Measurements from ENCODE around the gene LIN7A. TPM values are rescaled to one million over a fixed set of nuclear protein-coding genes. Genes with fewer than 3 reads are reported as not detected.
A peak's percentile ranks its signal among the peaks of the same experiment; 100 is the strongest.

Gene LIN7A
- total RNA-seq, 8 experiments from 2014 or later: 2.1 to 50.7 (median 33.0) TPM

DNA sequence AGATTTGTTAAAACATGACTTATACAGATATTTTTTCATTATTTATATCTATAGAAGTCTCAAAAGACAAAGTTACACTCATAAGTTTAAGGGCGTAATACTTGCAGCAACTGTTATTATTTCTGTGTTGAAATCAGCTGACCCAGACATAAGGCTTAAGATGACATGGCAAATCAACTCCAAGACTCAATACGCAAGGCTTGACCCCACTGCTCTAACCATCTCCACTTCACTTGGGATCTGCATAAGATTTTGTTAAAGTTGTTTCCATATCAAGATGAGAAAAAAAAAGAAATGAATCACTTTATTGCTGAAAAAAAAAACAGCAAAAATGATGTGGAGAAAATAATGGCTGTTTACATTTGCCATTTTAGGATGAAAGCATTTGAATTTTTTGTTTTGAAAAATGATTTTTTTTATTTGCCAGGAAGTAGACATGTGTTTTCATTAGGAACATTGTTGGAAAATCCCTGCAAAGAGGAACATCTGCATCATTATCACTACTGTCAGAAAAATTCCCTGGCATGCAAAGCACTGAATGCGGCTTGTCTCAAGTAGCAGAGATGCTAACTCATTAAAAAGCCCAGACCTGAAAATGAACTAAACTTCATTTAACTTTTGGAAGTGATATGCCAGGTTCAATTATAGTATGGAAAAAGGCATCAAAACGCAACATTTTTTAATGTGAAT is 73.5 kb downstream of the LIN7A start:
- in situ Hi-C loops (cut with MboI; ENCODE audit: low pct_unique_long_range_greater_than_20kb in 2 of 9, low sequenced_read_pairs in 9 of 9, unreplicated experiment in 9 of 9): no loop called here
- peak in 1 of 8 experiments; percentile 20 for ATAC-seq (replicated peaks in 6 of 8)
- H3K27ac ChIP-seq: no peak overlapping the region
- WGBS, 10 experiments: 10 to 95% (median 85%) methylated on average over 1 to 4 of the region's 4 CpGs
- no peak overlapping the region for H3K4me3 ChIP-seq
- peaks cover 0 to 3% of the 10 kb centered on the region in 2 donors for H3K4me1 ChIP-seq (replicated peaks in 1 of 2)

DNA sequence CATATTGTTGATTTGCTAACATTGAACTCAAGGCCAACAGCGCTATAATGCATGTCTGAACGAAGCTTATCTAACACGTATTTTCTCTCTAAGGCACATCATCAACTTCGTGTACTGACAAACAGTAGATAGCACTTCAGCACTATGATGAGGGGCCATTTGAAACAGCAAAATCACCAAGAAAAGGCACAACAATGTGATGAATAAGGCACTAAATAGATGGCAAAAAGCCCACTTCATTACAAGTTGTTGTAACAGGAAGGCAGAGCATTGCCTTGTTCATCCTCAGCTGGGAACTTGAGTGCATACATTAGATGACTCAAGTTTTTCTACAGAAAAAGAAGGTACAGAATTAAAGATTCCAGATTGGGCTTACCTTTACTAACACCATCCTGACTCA is 75.2 kb downstream of the LIN7A start:
- Histone ChIP-seq H3K27ac (no peak overlapping the region), H3K4me1 (replicated peaks in 1 of 2) (peaks cover 0 to 3% of the 10 kb centered on the region in 2 donors), H3K4me3 (no peak overlapping the region)
- in situ Hi-C loops (cut with MboI; ENCODE audit: low pct_unique_long_range_greater_than_20kb in 2 of 9, low sequenced_read_pairs in 9 of 9, unreplicated experiment in 9 of 9): no loop called here
- no peak for ATAC-seq (replicated peaks in 6 of 8)
- 79 to 100% (median 84%) methylated on average over 2 to 4 of the region's 4 CpGs; no CpG with 5 or more reads in 1 of the 10 experiments for WGBS, 10 experiments

DNA sequence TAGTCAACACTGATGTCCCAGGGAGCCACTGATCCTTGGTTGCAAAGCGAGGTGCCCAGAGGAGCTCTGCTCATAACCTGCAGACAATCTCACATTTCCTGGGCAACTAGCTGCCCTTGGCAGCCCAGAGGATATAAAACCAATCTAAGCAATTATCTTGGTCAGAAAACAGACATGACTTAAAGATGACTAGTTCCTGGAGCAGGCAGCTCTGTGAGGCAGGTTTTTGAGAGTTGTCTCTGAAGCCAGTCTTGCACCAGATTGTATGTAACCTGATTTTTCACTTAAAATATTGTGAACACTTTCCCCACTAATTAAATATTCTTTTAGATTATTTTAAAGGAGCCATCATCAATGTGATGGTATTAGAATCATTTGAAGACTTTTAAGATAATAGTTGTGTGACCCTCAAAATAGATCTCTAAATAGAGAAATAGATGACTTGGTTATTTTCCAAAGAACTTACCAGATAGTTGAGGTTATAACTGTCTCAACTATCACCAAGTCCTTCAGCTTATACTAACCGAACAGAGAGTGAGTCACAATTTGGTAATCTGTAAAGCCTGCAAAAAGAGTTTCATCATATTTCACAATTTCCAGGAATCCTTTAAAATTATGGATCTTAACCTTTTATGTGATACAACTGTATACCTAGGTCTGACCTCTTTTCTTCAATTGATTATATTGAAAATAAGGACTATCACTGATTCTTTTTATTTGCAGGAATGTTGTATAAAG is 75.9 kb downstream of the LIN7A start:
- Histone ChIP-seq H3K4me1 (replicated peaks in 1 of 2) (peaks cover 0 to 3% of the 10 kb centered on the region in 2 donors), H3K4me3 (no peak overlapping the region), H3K27ac (no peak overlapping the region)
- in situ Hi-C loops (cut with MboI; ENCODE audit: low pct_unique_long_range_greater_than_20kb in 2 of 9, low sequenced_read_pairs in 9 of 9, unreplicated experiment in 9 of 9): no loop called here
- ATAC-seq (replicated peaks in 6 of 8): no peak
- WGBS, 10 experiments: 0 to 100% (median 93%) methylated on average over 1 to 2 of the region's 2 CpGs; no CpG with 5 or more reads in 2 of the 10 experiments

DNA sequence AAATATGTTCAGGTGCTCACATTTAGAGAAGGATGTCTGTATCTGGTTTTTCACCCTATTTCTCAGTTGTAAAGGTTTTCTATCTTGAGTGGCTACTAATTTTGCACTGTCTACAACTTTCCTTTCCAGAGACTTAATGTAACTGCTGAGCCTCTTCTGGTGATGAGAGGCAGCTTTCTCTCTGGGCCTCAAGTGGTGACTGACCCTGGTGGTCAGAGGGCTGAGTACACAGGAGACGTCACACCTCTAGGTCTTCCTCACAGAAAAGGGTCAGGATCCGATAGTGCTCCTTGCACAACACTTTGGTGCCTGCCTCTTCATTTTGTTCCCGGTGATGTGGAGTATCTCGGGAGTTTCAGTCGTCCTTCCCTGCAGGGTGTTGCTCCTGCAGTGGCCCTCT is 76.8 kb downstream of the LIN7A start:
- WGBS, 10 experiments: 38 to 100% (median 80%) methylated on average over 1 to 3 of the region's 5 CpGs; no CpG with 5 or more reads in 5 of the 10 experiments
- Histone ChIP-seq H3K27ac (no peak overlapping the region), H3K4me3 (no peak overlapping the region), H3K4me1 (replicated peaks in 1 of 2) (peaks cover 0 to 3% of the 10 kb centered on the region in 2 donors)
- in situ Hi-C loops (cut with MboI; ENCODE audit: low pct_unique_long_range_greater_than_20kb in 2 of 9, low sequenced_read_pairs in 9 of 9, unreplicated experiment in 9 of 9): no loop called here
- no peak for ATAC-seq (replicated peaks in 6 of 8)

DNA sequence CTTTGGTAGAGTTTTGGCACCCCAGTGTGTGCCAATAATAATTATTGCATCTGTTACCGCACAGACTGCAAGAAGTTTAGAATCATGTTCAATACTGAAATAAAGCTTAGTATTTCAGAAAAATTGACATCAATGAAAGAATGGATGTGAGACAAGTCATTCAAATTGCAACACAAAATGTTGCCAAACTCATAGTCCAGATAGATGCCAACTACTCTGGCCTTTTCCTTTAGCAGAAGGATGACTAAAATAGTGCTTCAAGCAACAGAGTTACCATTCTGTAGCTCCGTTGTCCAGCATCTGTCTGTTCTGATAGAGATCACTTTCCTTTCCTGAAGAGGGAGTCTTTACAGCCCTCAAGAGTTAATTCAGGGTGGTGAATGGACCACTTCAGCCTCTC is 77.5 kb downstream of the LIN7A start:
- ATAC-seq (replicated peaks in 6 of 8): no peak
- 72 to 100% (median 88%) methylated on average over 1 to 2 of the region's 2 CpGs; no CpG with 5 or more reads in 1 of the 10 experiments for WGBS, 10 experiments
- in situ Hi-C loops (cut with MboI; ENCODE audit: low pct_unique_long_range_greater_than_20kb in 2 of 9, low sequenced_read_pairs in 9 of 9, unreplicated experiment in 9 of 9): no loop called here
- H3K4me1 ChIP-seq (replicated peaks in 1 of 2): peaks cover 0 to 3% of the 10 kb centered on the region in 2 donors
- H3K27ac ChIP-seq: no peak overlapping the region
- no peak overlapping the region for H3K4me3 ChIP-seq

DNA sequence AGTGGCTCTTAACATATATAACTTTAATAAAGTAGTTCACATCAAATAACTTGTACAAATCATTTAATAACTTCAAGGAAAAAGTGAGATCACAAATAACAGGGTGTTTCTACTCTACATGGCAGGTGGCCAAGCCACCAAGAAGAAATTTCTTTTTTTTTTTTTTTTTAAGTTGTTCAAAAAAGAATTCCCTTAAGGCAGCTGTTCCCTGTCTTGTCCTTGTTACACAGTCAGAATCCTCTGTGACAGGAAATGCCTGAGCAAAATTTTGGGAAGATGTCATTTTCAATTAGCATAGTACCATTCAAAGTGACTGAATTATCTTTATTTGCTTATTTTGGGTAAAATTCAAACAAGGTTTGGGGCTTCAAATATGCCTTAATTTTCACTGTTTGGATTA is 79.4 kb downstream of the LIN7A start:
- no peak for ATAC-seq (replicated peaks in 6 of 8)
- Histone ChIP-seq H3K27ac (no peak overlapping the region), H3K4me1 (replicated peaks in 1 of 2) (peaks cover 0 to 3% of the 10 kb centered on the region in 2 donors), H3K4me3 (no peak overlapping the region)
- in situ Hi-C loops (cut with MboI; ENCODE audit: low pct_unique_long_range_greater_than_20kb in 2 of 9, low sequenced_read_pairs in 9 of 9, unreplicated experiment in 9 of 9): no loop called here

DNA sequence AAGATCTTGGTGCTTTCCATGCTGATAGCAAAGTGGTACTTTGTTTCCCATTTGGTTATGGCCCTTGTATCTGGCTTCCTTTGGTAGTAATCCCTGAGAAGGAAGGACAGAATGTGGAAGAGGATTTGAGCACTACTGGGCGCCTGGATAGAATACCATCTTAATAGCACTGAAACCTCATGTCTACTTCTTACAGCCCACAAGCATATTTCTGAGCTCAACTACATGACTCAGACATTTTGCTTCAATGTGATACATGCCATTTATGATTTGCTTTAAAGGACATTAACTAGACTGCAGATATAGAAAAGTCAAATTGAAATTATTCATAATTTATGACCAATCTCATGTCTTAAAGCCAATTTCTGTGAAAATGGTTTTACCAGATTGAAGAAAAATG is 80.4 kb downstream of the LIN7A start:
- no peak for ATAC-seq (replicated peaks in 6 of 8)
- WGBS, 10 experiments: 86 to 100% (median 100%) methylated on average over 1 of the region's 1 CpG; no CpG with 5 or more reads in 5 of the 10 experiments
- Histone ChIP-seq H3K27ac (no peak overlapping the region), H3K4me3 (no peak overlapping the region), H3K4me1 (replicated peaks in 1 of 2) (no peaks in the 10 kb centered on the region)
- in situ Hi-C loops (cut with MboI; ENCODE audit: low pct_unique_long_range_greater_than_20kb in 2 of 9, low sequenced_read_pairs in 9 of 9, unreplicated experiment in 9 of 9): no loop called here

DNA sequence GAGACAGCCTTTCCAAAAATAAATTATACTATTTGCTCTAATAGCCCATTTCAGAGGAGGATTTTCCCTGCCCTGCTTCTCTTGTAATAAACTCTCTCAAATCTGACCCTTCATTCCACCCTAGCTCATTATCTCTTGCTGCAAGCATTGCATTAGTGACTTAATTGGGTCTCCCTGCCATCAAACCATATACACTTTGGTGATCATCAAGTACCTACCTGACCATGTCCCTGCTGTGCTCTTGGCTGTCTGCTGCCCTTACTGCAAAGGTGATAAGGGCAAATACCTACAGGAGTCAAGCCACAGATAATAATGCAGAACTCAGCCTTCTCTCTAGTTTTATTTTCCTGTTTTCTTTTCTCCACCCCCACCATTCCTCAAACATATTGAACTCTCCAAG is 88.4 kb downstream of the LIN7A start:
- H3K4me3 ChIP-seq: no peak overlapping the region
- peak in 1 of 8 experiments; percentile 29 for ATAC-seq (replicated peaks in 6 of 8)
- in situ Hi-C loops (cut with MboI; ENCODE audit: low pct_unique_long_range_greater_than_20kb in 2 of 9, low sequenced_read_pairs in 9 of 9, unreplicated experiment in 9 of 9): loop anchor here in 1 of 9 experiments (25.0 kb wide), 1 partner anchor 413 kb away; no protein-coding TSS in a partner anchor
- H3K27ac ChIP-seq: no peak overlapping the region
- H3K4me1 ChIP-seq (replicated peaks in 1 of 2): peaks cover 14 to 32% of the 10 kb centered on the region in 2 donors

DNA sequence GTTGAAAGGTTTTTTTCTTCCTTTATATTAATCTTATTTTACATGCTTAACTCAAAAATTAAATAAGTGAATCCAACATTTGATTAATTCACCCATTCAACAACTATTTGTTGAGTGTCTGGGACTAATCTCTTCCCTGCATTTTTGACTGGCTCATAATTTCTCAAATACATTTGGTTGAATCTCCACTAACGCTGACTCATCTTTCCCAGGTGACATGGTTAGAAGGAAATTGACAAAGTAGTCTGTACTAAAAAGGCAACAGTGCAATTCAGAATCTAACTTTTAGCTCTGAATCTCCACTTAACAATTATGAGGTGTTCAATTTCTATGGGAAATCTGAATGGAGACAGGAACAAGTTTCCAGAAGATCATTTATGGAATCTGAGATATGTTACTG is 88.9 kb downstream of the LIN7A start:
- peaks cover 14 to 32% of the 10 kb centered on the region in 2 donors for H3K4me1 ChIP-seq (replicated peaks in 1 of 2)
- no peak for ATAC-seq (replicated peaks in 6 of 8)
- in situ Hi-C loops (cut with MboI; ENCODE audit: low pct_unique_long_range_greater_than_20kb in 2 of 9, low sequenced_read_pairs in 9 of 9, unreplicated experiment in 9 of 9): loop anchor here in 1 of 9 experiments (25.0 kb wide), 1 partner anchor 413 kb away; no protein-coding TSS in a partner anchor
- H3K4me3 ChIP-seq: no peak overlapping the region
- WGBS, 10 experiments: 40 to 100% (median 100%) methylated on average over 1 of the region's 1 CpG; no CpG with 5 or more reads in 2 of the 10 experiments
- no peak overlapping the region for H3K27ac ChIP-seq

DNA sequence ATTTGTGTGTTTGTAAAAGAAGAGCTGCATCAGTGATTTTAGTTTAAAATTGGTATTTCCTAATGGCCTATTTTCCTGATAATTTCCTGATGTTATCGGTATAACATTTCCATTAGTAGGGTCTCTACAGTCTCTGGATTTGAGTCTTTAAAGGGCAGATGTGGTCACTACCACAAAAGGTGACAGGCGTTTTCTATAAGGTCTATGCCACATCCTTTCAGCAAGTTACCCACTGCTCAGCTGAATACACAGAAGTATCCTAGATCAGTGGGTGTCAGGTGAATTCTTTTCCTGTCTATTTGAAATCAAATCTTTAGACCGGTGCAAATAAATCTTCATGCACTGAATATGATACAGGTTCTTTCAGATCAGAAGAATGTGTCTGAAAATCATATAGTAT is 90.2 kb downstream of the LIN7A start:
- in situ Hi-C loops (cut with MboI; ENCODE audit: low pct_unique_long_range_greater_than_20kb in 2 of 9, low sequenced_read_pairs in 9 of 9, unreplicated experiment in 9 of 9): loop anchor here in 1 of 9 experiments (25.0 kb wide), 1 partner anchor 415 kb away; no protein-coding TSS in a partner anchor
- no peak for ATAC-seq (replicated peaks in 6 of 8)
- no peak overlapping the region for H3K4me3 ChIP-seq
- peaks cover 14 to 32% of the 10 kb centered on the region in 2 donors for H3K4me1 ChIP-seq (replicated peaks in 1 of 2)
- peak overlapping the region in 1 of 2 donors; percentile 31 for H3K27ac ChIP-seq
- WGBS, 10 experiments: 43 to 100% (median 77%) methylated on average over 1 to 3 of the region's 3 CpGs; no CpG with 5 or more reads in 1 of the 10 experiments

DNA sequence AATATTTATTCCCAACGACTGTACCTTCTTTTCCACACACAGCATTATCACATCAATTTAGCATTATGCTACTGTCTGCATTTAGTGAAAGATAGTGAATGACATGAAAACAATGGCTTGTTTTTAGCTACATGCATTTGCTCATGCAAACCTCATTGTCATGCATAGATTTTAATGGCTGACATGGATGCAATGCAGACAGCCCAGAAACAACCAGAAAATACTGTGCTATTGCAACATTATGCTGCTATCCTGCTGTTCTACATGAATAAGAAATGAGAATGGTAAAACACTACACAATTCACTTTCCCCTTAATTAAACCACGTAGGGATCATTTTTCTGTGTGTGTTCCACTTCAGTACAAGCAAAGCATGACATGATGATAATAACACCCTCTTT is 90.8 kb downstream of the LIN7A start:
- in situ Hi-C loops (cut with MboI; ENCODE audit: low pct_unique_long_range_greater_than_20kb in 2 of 9, low sequenced_read_pairs in 9 of 9, unreplicated experiment in 9 of 9): loop anchor here in 1 of 9 experiments (25.0 kb wide), 1 partner anchor 415 kb away; no protein-coding TSS in a partner anchor
- Histone ChIP-seq H3K27ac (peak overlapping the region; percentile 3 to 31), H3K4me3 (no peak overlapping the region), H3K4me1 (replicated peaks in 1 of 2) (peaks cover 15 to 34% of the 10 kb centered on the region in 2 donors)
- WGBS, 10 experiments: 0 to 80% (median 24%) methylated on average over 1 to 2 of the region's 2 CpGs
- peak in 5 of 8 experiments; percentile 70 to 92 (median 87) for ATAC-seq (replicated peaks in 6 of 8)

DNA sequence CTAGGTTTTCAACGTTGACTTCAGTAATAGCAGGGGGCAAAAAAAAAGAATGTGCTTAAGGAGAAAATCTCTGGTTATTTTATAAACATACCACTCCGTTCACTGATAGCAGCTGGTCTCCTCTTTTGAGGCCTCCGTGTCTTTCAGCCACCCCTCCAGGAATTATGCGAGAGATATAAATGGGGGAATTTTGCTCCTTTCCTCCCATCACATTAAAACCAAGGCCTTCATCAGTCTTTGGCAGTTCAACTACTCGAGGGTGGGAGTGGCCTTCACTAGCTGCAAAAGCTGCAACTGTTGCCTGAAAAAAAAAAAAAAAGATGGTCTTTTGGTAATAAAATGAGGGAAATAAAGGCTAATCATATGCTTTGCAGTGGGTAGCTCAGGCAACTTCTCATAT is 92.1 kb downstream of the LIN7A start:
- in situ Hi-C loops (cut with MboI; ENCODE audit: low pct_unique_long_range_greater_than_20kb in 2 of 9, low sequenced_read_pairs in 9 of 9, unreplicated experiment in 9 of 9): loop anchor here in 1 of 9 experiments (25.0 kb wide), 1 partner anchor 417 kb away; no protein-coding TSS in a partner anchor
- H3K4me3 ChIP-seq: no peak overlapping the region
- peaks cover 17 to 47% of the 10 kb centered on the region in 2 donors for H3K4me1 ChIP-seq (replicated peaks in 1 of 2)
- ATAC-seq (replicated peaks in 6 of 8): peak in 4 of 8 experiments; percentile 28 to 66 (median 64)
- WGBS, 10 experiments: 25 to 88% (median 51%) methylated on average over 3 to 5 of the region's 5 CpGs; no CpG with 5 or more reads in 1 of the 10 experiments
- H3K27ac ChIP-seq: peak overlapping the region in 1 of 2 donors; percentile 32

DNA sequence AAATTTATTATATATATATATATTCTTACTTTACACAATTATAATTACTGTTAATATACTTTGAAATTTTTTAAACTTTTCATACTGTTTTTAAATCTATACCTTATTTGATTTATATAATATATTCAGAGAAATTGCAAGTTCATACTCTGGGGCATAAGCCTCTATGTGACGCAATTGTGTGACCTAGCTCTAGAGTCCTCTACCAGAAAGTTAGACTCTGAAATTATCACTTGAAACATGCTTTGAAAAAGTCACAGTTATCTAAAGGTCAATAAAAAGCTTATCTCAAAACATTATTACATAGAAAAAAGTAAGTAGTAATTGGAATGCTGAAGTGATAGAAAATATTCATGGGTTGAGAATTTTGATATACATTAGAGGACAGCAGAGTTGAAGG is 93.8 kb downstream of the LIN7A start:
- ATAC-seq (replicated peaks in 6 of 8): no peak
- WGBS, 10 experiments: 83 to 100% (median 100%) methylated on average over 1 of the region's 1 CpG; no CpG with 5 or more reads in 2 of the 10 experiments
- H3K27ac ChIP-seq: no peak overlapping the region
- peaks cover 18 to 44% of the 10 kb centered on the region in 2 donors for H3K4me1 ChIP-seq (replicated peaks in 1 of 2)
- H3K4me3 ChIP-seq: no peak overlapping the region
- in situ Hi-C loops (cut with MboI; ENCODE audit: low pct_unique_long_range_greater_than_20kb in 2 of 9, low sequenced_read_pairs in 9 of 9, unreplicated experiment in 9 of 9): loop anchor here in 1 of 9 experiments (25.0 kb wide), 1 partner anchor 418 kb away; no protein-coding TSS in a partner anchor
